GM21381 (cell line): ENCODE measurements around the gene FMN1.

ENCODE experiments used
- ATAC-seq: cut with Tn5 transposase; IDR thresholded peaks from one replicate; pipeline ENCODE4 v1.9.1; 2021; ENCODE audit warnings: mild to moderate bottlenecking, moderate library complexity; ENCODE audit not compliant: unreplicated experiment

The FMN1 gene

GRCh38 chr15:33194704-33195670, at the start of gene FMN1:
FMN1 (minus strand) TSS chr15:33194714; CDS start chr15:33154914, 39,800 bp downstream.
- peak; percentile 98 for ATAC-seq

- no peak for ATAC-seq
Observed at GRCh38 chr15:33243869-33244268, 49.4 kb upstream of the FMN1 start.

GRCh38 chr15:33243393-33243792, 48.9 kb upstream of the FMN1 start:
- no peak for ATAC-seq

GRCh38 chr15:33242669-33243191, 48.2 kb upstream of the FMN1 start:
- no peak for ATAC-seq

- ATAC-seq: no peak
Observed at GRCh38 chr15:33242165-33242564, 47.7 kb upstream of the FMN1 start.

- ATAC-seq: no peak
Observed at GRCh38 chr15:33236841-33237509, 42.5 kb upstream of the FMN1 start.

- no peak for ATAC-seq
Observed at GRCh38 chr15:33234020-33234461, 39.5 kb upstream of the FMN1 start.

GRCh38 chr15:33226559-33227181, 32.2 kb upstream of the FMN1 start:
- ATAC-seq: peak; percentile 96

- no peak for ATAC-seq
Observed at GRCh38 chr15:33218071-33218491, 23.6 kb upstream of the FMN1 start.

- no peak for ATAC-seq
Observed at GRCh38 chr15:33215941-33216872, 21.7 kb upstream of the FMN1 start.

GRCh38 chr15:33211176-33211808, 16.8 kb upstream of the FMN1 start:
- ATAC-seq: no peak

- ATAC-seq: no peak
Observed at GRCh38 chr15:33209575-33210481, 15.3 kb upstream of the FMN1 start.

GRCh38 chr15:33207646-33208045, 13.1 kb upstream of the FMN1 start:
- no peak for ATAC-seq

GRCh38 chr15:33206366-33206765, 11.9 kb upstream of the FMN1 start:
- ATAC-seq: no peak

GRCh38 chr15:33204926-33205325, 10.4 kb upstream of the FMN1 start:
- ATAC-seq: no peak

GRCh38 chr15:33204087-33204486, 9.6 kb upstream of the FMN1 start:
- no peak for ATAC-seq

- ATAC-seq: peak; percentile 74
Observed at GRCh38 chr15:33201491-33202231, 7.1 kb upstream of the FMN1 start.

GRCh38 chr15:33200903-33201302, 6.4 kb upstream of the FMN1 start:
- ATAC-seq: no peak
